ENCODE results near the gene CNTNAP2.

Gene CNTNAP2

DNA sequence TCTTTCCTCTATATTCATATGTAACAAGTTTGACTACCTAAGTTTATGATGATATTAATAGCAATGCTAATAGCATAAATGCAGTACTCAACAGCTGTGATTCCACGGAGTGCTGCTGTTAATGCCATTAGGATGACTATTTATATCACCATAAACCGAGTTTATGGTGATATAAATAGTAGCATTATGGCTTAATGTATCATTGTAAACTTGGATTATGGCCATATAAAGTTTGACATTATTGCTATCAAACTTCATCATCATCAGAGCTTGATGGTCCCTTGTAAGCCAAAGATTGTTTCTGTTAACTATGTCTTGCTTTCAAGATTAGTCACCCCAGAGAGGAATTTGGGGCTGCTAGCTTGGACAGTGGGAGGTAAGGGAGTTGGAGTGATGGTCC lies 1861.6 kb downstream of the CNTNAP2 start:
- no peak for DNase-seq (ENCODE audit: low spot score)
- TF ChIP-seq, protein P1, sequence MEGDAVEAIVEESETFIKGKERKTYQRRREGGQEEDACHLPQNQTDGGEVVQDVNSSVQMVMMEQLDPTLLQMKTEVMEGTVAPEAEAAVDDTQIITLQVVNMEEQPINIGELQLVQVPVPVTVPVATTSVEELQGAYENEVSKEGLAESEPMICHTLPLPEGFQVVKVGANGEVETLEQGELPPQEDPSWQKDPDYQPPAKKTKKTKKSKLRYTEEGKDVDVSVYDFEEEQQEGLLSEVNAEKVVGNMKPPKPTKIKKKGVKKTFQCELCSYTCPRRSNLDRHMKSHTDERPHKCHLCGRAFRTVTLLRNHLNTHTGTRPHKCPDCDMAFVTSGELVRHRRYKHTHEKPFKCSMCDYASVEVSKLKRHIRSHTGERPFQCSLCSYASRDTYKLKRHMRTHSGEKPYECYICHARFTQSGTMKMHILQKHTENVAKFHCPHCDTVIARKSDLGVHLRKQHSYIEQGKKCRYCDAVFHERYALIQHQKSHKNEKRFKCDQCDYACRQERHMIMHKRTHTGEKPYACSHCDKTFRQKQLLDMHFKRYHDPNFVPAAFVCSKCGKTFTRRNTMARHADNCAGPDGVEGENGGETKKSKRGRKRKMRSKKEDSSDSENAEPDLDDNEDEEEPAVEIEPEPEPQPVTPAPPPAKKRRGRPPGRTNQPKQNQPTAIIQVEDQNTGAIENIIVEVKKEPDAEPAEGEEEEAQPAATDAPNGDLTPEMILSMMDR (IDR thresholded peaks at IDR 0.05; ENCODE audit: extremely low read depth, missing control alignments): no peak

DNA sequence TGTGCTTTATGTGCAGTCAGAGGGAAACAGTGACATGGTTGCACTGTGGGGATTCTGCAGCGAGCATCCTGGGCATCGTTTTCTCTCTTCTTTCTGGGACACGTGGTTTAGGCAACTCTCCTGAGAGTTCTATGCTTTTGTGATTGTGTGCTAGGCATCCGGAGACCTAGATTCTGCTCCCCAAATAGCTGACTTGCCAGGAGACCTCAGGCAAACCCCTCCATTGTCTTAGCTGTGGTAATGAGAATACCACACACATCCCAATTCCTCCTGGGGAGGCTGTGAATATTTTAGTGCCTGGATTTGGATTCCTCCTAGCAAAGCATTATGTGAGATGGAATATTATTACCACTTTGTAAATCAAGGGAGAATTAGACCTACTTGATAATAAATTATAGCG lies 1862.0 kb downstream of the CNTNAP2 start:
- TF ChIP-seq, protein P1 (IDR thresholded peaks at IDR 0.05; ENCODE audit: extremely low read depth, missing control alignments): no peak

DNA sequence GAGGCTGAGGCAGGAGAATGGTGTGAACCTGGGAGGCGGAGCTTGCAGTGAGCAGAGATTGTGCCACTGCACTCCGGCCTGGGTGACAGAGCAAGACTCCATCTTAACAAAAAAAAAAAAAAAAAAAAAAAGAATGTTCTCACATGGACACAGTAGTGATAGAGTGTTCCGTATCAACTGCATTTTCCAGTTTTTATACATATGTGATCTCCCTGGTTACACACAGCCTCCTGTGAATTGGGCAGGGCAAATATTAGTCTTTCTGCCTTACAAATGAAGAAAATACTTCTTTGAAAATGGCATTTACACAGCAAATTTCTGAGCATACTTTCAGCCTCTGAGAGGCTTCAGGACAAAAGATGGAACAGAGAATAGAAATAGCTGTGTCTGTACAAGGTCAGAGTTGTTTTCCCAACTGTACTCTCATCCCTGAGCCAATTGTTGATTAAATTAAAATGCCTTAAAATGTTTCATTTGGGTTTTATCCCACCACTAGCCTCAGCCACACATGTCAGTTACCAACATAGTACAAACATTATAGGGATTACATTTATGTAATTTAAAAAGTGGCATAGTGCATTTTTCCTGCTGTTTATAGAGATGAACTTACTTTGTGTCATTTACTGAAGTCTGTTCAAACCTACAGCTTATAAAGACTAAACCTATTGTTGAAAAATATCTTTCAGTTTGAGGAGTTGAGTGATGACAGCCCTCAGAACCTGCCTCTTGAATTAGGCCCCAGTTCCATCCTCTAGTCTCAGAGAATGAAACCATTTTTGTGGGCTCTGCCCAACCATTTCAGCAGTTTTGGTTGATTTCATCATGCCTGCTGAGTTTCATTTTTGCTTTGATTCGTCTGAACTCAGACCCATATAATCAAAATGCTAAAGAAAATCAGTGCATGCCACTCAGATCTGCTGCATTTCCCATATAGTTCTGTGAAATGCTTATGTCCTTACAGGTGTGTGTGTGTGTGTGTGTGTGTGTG lies 1864.5 kb downstream of the CNTNAP2 start:
- TF ChIP-seq, protein P1 (IDR thresholded peaks at IDR 0.05; ENCODE audit: extremely low read depth, missing control alignments): no peak
- DNase-seq (ENCODE audit: low spot score): no peak

More for the DNA sequence above, 1862.0 kb downstream of the CNTNAP2 start:
- DNase-seq (ENCODE audit: low spot score): no peak

DNA sequence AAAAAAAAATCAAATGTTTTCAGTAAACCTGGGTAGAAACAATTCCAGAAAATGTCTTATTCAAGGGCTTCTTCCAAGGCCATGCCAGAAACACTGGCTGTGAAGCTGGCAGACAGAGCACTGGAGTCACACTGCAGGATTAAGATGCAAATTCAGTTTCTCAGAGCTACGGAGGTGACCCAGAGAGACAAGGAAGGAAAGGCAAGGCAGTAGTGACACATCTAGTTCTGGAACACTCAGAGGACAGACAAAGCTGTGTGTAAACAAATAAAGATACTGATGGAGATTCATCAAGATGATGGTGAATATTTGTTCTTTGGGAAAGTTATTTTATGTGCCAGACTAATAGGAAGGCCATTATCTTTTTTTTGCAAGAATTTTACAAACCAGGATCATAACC lies 1865.7 kb downstream of the CNTNAP2 start:
- DNase-seq (ENCODE audit: low spot score): no peak
- TF ChIP-seq, protein P1 (IDR thresholded peaks at IDR 0.05; ENCODE audit: extremely low read depth, missing control alignments): no peak

DNA sequence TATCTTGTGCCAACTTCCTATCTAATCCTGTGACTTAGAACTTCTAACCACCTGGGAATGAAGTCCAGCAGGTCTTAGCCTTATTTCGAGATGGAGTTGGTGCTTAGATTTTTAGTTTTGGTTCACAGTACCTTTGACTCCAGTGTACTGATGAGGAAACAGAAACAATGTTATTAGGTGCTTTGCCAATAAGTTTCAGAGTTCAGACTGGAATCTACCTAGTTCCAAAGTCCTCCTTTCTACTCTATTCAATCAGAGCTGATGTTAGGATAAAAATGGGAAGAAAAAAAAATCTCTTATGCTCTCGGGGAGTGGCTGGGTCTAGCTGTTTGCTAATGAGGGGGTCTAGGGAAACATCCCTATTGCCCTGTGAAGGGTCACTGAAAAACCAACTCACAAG lies 1867.7 kb downstream of the CNTNAP2 start:
- TF ChIP-seq, protein P1 (IDR thresholded peaks at IDR 0.05; ENCODE audit: extremely low read depth, missing control alignments): no peak
- no peak for DNase-seq (ENCODE audit: low spot score)

DNA sequence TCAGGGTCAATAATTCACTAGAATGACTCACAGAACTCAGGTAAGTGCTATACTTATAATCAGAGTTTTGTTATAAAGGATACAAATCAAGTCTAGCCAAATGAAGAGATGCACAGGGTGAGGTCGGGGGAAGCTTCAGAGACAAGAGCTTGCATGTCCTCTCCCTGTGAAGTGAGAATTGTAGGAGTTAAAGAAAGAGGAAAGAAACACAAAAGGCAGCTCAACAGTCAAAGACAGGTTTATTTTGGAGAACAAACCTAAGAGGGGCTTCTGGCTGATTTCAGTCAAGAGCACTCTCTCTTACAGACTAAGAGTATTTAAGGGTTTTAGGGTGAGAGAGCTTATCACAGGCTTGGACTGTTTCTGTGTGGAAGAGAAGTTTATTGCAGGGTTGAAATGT lies 1873.5 kb downstream of the CNTNAP2 start:
- DNase-seq (ENCODE audit: low spot score): no peak
- TF ChIP-seq, protein P1 (IDR thresholded peaks at IDR 0.05; ENCODE audit: extremely low read depth, missing control alignments): no peak

DNA sequence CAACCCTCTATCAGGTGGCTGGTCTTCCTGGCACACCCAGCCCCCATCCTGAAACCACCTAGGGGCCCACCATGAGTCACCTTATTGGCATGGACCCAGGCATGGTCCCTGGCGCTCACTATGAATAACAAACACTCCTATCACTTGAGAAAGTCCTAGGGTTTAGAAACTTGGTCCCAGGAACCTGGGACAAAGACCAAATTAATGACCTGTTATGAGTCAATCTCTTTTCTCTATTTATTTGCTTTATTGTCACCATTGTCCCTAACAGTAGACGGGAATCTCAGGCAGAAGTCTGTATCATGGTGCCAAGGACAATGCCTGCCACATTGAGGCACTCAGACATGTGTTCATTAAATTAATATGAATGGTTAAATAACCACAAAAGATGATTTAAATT lies 1874.3 kb downstream of the CNTNAP2 start:
- TF ChIP-seq, protein P1 (IDR thresholded peaks at IDR 0.05; ENCODE audit: extremely low read depth, missing control alignments): no peak
- DNase-seq (ENCODE audit: low spot score): no peak
